MM.1S (cell line): ENCODE results near the gene TDP1.
A peak's percentile ranks its signal among the peaks of the same experiment; 100 is the strongest.

ENCODE experiments used
- DNase-seq: peaks from one replicate; pipeline ENCODE4 v3.0.0-alpha.2; 2015
- H2AFZ ChIP-seq: fragments of 300-600 bp; sonication (generic); 2 replicates; pipeline ENCODE4 v1.6.0; 2016; ENCODE audit warnings: antibody characterized with exemption, low read length
- H3F3A ChIP-seq: fragments of 300-600 bp; sonication (generic); 2 replicates; pipeline ENCODE4 v1.6.1; 2016; ENCODE audit warnings: mild to moderate bottlenecking, antibody characterized with exemption, low read length, moderate library complexity, mixed read lengths; ENCODE audit not compliant: insufficient read depth
- H3K27ac ChIP-seq: fragments of 300-600 bp; sonication (generic); 2 replicates; pipeline ENCODE4 v1.5.1; 2016; ENCODE audit warnings: mild to moderate bottlenecking, low read length
- H3K27me3 ChIP-seq: fragments of 300-600 bp; sonication (generic); replicated peaks from 2 replicates; pipeline ENCODE4 v1.6.0; 2016; ENCODE audit warnings: low read length; ENCODE audit not compliant: insufficient read depth
- H3K36me3 ChIP-seq: fragments of 300-600 bp; sonication (generic); replicated peaks from 2 replicates; pipeline ENCODE4 v1.6.1; 2016; ENCODE audit warnings: mild to moderate bottlenecking, low read length, mixed read lengths; ENCODE audit not compliant: insufficient read depth
- H3K4me1 ChIP-seq: fragments of 300-600 bp; sonication (generic); 2 replicates; pipeline ENCODE4 v1.6.1; 2016; ENCODE audit warnings: low read length, mixed read lengths
- H3K4me2 ChIP-seq: fragments of 300-600 bp; sonication (generic); 2 replicates; pipeline ENCODE4 v1.6.0; 2016; ENCODE audit warnings: low read depth, low read length
- H3K4me3 ChIP-seq: fragments of 300-600 bp; sonication (generic); 2 replicates; pipeline ENCODE4 v1.5.1; 2016; ENCODE audit warnings: low read length, mixed read lengths
- H3K79me2 ChIP-seq: fragments of 300-600 bp; sonication (generic); 2 replicates; pipeline ENCODE4 v1.6.1; 2016; ENCODE audit warnings: mixed run types, low read length, mixed read lengths
- H3K9ac ChIP-seq: fragments of 300-600 bp; sonication (generic); 2 replicates; pipeline ENCODE4 v1.6.1; 2016; ENCODE audit warnings: low read length, mixed read lengths
- H3K9me2 ChIP-seq: fragments of 300-600 bp; sonication (generic); replicated peaks from 2 replicates; pipeline ENCODE4 v1.6.1; 2016; ENCODE audit warnings: mild to moderate bottlenecking, low read length, mixed read lengths; ENCODE audit not compliant: insufficient read depth
- H3K9me3 ChIP-seq: fragments of 300-600 bp; sonication (generic); replicated peaks from 2 replicates; pipeline ENCODE4 v1.6.1; 2016; ENCODE audit warnings: mild to moderate bottlenecking, low read length, mixed read lengths; ENCODE audit not compliant: insufficient read depth
- H4K20me1 ChIP-seq: fragments of 300-600 bp; sonication (generic); 2 replicates; pipeline ENCODE4 v1.6.1; 2016; ENCODE audit warnings: mild to moderate bottlenecking, low read length, moderate library complexity, mixed read lengths; ENCODE audit not compliant: insufficient read depth
- EZH2 ChIP-seq: fragments of 300-600 bp; sonication (generic); optimal IDR thresholded peaks from 2 replicates; pipeline ENCODE3; 2017; ENCODE audit warnings: low read depth, mild to moderate bottlenecking, antibody characterized with exemption, low read length, mixed read lengths
- EZH2phosphoT487 ChIP-seq: fragments of 300-600 bp; sonication (generic); IDR thresholded peaks from 2 replicates; pipeline ENCODE4 v1.6.1; 2018; ENCODE audit warnings: antibody characterized with exemption, low read length
- TF ChIP-seq, protein P1 (sequence below): fragments of 300-600 bp; sonication (generic); IDR thresholded peaks from 2 replicates; pipeline ENCODE4 v1.5.1; 2016; ENCODE audit warnings: antibody characterized with exemption, low read length, mixed read lengths

Gene TDP1

DNA sequence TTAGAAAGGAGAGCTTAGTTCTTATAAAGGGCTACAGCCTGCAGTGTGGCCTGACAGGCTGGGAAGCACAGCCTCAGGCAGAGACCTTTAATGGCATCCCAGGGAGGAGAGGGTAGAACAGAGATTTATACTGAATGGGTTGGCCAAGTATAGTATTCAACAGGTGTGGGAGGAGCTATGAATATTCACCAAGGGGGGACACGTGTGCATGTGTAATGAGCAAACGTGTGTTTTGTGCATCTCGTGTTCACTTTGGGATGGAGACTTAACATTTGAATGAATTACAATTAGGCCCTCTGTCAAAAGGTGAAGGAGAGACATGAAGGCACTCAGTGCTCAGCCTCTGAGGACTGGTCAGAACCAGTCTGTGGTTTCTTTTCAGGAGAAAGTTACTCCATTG, 5.2 kb downstream of the TDP1 start:
- no peak overlapping the region for H3K9ac ChIP-seq
- H3K79me2 ChIP-seq: peaks cover 32% of the 10 kb centered on the region
- no peaks in the 10 kb centered on the region for H3K36me3 ChIP-seq
- H3K4me2 ChIP-seq: peak overlapping the region; percentile 18; the same call in 1 of the 2 replicates
- no peak for TF ChIP-seq EZH2
- TF ChIP-seq, protein P1, sequence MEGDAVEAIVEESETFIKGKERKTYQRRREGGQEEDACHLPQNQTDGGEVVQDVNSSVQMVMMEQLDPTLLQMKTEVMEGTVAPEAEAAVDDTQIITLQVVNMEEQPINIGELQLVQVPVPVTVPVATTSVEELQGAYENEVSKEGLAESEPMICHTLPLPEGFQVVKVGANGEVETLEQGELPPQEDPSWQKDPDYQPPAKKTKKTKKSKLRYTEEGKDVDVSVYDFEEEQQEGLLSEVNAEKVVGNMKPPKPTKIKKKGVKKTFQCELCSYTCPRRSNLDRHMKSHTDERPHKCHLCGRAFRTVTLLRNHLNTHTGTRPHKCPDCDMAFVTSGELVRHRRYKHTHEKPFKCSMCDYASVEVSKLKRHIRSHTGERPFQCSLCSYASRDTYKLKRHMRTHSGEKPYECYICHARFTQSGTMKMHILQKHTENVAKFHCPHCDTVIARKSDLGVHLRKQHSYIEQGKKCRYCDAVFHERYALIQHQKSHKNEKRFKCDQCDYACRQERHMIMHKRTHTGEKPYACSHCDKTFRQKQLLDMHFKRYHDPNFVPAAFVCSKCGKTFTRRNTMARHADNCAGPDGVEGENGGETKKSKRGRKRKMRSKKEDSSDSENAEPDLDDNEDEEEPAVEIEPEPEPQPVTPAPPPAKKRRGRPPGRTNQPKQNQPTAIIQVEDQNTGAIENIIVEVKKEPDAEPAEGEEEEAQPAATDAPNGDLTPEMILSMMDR: no peak
- TF ChIP-seq EZH2phosphoT487: no peak
- no peak overlapping the region for H3K4me3 ChIP-seq
- no peaks in the 10 kb centered on the region for H4K20me1 ChIP-seq
- no peaks in the 10 kb centered on the region for H3K9me3 ChIP-seq
- no peak for DNase-seq
- peaks cover 29% of the 10 kb centered on the region for H3F3A ChIP-seq
- no peaks in the 10 kb centered on the region for H3K9me2 ChIP-seq
- no peak overlapping the region for H3K27ac ChIP-seq
- H3K4me1 ChIP-seq: peaks cover 21% of the 10 kb centered on the region
- H2AFZ ChIP-seq: no peak overlapping the region
- H3K27me3 ChIP-seq: no peaks in the 10 kb centered on the region

DNA sequence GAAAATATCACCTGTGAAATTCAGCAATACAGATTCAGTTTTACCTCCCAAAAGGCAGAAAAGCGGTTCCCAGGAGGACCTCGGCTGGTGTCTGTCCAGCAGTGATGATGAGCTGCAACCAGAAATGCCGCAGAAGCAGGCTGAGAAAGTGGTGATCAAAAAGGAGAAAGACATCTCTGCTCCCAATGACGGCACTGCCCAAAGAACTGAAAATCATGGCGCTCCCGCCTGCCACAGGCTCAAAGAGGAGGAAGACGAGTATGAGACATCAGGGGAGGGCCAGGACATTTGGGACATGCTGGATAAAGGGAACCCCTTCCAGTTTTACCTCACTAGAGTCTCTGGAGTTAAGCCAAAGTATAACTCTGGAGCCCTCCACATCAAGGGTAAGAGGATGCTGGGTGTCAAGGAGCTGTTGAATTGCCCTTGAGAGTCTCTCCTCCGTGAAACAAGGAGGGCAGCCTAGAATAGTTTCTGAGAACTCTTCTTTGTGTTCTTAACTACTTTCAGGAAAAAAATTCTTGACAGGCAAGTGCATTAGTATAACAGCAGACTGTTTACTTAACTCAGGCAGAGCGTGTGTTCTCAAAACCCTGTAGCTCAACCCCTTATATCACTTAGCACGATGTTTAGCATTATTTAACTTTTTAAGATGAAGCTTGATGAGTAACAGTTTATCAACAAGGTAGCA, 7.7 kb downstream of the TDP1 start:
- no peak overlapping the region for H3K27ac ChIP-seq
- no peaks in the 10 kb centered on the region for H3K9me3 ChIP-seq
- peaks cover 18% of the 10 kb centered on the region for H3K4me1 ChIP-seq
- no peak overlapping the region for H2AFZ ChIP-seq
- H3F3A ChIP-seq: peaks cover 20% of the 10 kb centered on the region; the same call in 1 of the 2 replicates
- no peak for DNase-seq
- TF ChIP-seq EZH2phosphoT487 (no peak), EZH2 (no peak)
- TF ChIP-seq, protein P1: no peak
- no peak overlapping the region for H3K4me2 ChIP-seq
- H3K4me3 ChIP-seq: no peak overlapping the region
- no peaks in the 10 kb centered on the region for H3K9me2 ChIP-seq
- H3K36me3 ChIP-seq: no peaks in the 10 kb centered on the region
- peaks cover 16% of the 10 kb centered on the region for H3K79me2 ChIP-seq
- H3K27me3 ChIP-seq: no peaks in the 10 kb centered on the region
- H3K9ac ChIP-seq: no peak overlapping the region
- no peaks in the 10 kb centered on the region for H4K20me1 ChIP-seq

DNA sequence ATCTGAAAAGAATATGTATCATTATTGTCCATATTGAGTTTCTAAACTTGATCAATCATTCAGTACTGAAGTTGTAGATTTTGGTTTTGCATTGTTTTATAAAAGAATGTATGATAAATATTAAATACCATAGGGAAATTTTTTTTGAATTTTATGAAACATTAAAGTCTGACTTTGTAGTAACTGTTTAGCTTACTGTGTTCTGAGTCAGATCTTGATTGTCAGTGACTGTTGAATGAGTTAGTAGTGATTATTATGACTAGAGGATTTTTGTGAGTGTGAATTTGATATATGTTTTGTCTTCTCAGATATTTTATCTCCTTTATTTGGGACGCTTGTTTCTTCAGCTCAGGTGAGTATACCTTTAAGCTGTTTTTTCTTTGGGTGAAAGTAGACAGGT, 10.1 kb downstream of the TDP1 start:
- Histone ChIP-seq H3K9me2 (no peaks in the 10 kb centered on the region), H3K4me3 (no peak overlapping the region), H3K9ac (no peak overlapping the region), H3K4me1 (no peaks in the 10 kb centered on the region), H3K79me2 (peaks cover 11% of the 10 kb centered on the region), H3K9me3 (no peaks in the 10 kb centered on the region), H2AFZ (no peak overlapping the region), H3K36me3 (no peaks in the 10 kb centered on the region), H3F3A (no peaks in the 10 kb centered on the region), H3K4me2 (no peak overlapping the region), H3K27ac (no peak overlapping the region), H4K20me1 (no peaks in the 10 kb centered on the region), H3K27me3 (no peaks in the 10 kb centered on the region)
- DNase-seq: no peak
- TF ChIP-seq, protein P1: no peak
- TF ChIP-seq EZH2 (no peak), EZH2phosphoT487 (no peak)
